LNCaP clone FGC (cell line): ENCODE data around the gene MACROH2A2.
"Not testable (repeated sequence)": the region's sequence is repeated elsewhere in the genome, so short reads cannot be mapped to it uniquely, and the experiment has no call there.

Experiments
- DNase-seq: peaks from one replicate; pipeline ENCODE4 v3.0.0-alpha.2; 2011; ENCODE audit warnings: low read depth
- H3K4me3 ChIP-seq: 2 replicates; pipeline ENCODE4 v1.5.1; 2011; ENCODE audit warnings: mild to moderate bottlenecking, low read depth, low read length, control low read depth
- TF ChIP-seq, protein P1 (sequence below): IDR thresholded peaks from 2 replicates; pipeline ENCODE4 v1.5.1; 2012; ENCODE audit warnings: mild to moderate bottlenecking; ENCODE audit not compliant: control insufficient read depth, insufficient read depth; ENCODE audit errors: extremely low read depth

Gene MACROH2A2

GRCh38 chr10:70148516-70148915 is 95.9 kb downstream of the MACROH2A2 start:
- no peak overlapping the region for H3K4me3 ChIP-seq
- DNase-seq, result no peak
- TF ChIP-seq, protein P1, sequence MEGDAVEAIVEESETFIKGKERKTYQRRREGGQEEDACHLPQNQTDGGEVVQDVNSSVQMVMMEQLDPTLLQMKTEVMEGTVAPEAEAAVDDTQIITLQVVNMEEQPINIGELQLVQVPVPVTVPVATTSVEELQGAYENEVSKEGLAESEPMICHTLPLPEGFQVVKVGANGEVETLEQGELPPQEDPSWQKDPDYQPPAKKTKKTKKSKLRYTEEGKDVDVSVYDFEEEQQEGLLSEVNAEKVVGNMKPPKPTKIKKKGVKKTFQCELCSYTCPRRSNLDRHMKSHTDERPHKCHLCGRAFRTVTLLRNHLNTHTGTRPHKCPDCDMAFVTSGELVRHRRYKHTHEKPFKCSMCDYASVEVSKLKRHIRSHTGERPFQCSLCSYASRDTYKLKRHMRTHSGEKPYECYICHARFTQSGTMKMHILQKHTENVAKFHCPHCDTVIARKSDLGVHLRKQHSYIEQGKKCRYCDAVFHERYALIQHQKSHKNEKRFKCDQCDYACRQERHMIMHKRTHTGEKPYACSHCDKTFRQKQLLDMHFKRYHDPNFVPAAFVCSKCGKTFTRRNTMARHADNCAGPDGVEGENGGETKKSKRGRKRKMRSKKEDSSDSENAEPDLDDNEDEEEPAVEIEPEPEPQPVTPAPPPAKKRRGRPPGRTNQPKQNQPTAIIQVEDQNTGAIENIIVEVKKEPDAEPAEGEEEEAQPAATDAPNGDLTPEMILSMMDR, result no peak

DNA sequence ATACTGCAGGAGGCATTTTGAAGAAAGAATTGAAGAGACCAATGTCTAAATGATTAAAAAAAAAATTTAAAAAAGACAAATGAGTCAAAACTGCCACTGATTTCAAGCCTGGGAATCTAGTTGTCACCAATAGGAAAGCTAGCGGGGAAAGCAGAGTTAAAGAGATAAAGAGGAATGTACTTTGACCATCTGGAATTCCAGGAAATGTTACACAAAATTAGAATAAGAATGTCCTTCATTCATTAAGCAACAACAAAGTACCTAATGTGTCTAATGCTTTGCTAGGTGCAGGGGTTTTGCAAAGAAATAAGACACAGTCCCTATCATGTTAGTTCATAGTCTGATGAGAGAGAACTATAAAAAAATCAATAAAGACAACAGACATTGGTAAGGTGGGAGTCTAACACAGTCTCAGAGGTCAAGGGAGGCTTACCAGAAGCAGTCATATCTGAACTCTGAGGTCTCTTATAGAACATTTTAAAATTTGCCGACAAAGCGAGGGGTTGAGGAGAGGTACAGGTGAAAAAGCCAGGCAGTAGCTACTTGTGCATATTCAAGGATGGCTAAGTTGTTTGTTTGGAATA is 102.7 kb downstream of the MACROH2A2 start:
- no peak overlapping the region for H3K4me3 ChIP-seq
- TF ChIP-seq, protein P1, result no peak
- no peak for DNase-seq

DNA sequence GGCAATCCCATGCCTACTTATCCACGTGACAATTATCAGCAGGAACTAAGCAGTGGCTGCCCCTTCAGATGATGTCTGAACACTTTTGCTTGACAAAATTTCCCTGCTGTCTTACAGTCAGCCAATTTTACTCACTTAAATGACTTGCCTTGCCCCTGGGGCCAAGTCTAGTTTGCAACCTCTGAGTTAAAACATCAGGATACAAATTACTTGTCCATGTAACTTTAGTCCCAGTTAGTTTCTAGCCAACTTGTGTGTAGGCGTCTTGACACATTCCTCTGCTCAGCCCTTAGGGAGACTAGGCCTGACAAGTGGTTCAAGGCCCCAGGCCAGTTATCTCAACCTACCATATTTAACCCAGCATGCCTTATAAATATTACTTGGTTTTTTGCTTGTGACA is 105.5 kb downstream of the MACROH2A2 start:
- no peak for DNase-seq
- TF ChIP-seq, protein P1, result no peak
- H3K4me3 ChIP-seq, result no peak overlapping the region

- H3K4me3 ChIP-seq, DNase-seq: not testable (repeated sequence)
Observed at GRCh38 chr10:70159366-70159765, 106.7 kb downstream of the MACROH2A2 start.

- TF ChIP-seq, protein P1, result no peak
- no peak for DNase-seq
- no peak overlapping the region for H3K4me3 ChIP-seq
Observed at GRCh38 chr10:70160798-70161197, 108.2 kb downstream of the MACROH2A2 start.
